ENCODE results near the gene IGFBPL1. TPM values are rescaled to one million over a fixed set of nuclear protein-coding genes. Genes with fewer than 3 reads are reported as not detected.

IGFBPL1 gene
- total and polyA plus RNA-seq, 2 of the 13 experiments (the other 11 are each of a cell fraction or from before 2014, with no cell fraction given), result 0.24 TPM; not detected in 1

DNA sequence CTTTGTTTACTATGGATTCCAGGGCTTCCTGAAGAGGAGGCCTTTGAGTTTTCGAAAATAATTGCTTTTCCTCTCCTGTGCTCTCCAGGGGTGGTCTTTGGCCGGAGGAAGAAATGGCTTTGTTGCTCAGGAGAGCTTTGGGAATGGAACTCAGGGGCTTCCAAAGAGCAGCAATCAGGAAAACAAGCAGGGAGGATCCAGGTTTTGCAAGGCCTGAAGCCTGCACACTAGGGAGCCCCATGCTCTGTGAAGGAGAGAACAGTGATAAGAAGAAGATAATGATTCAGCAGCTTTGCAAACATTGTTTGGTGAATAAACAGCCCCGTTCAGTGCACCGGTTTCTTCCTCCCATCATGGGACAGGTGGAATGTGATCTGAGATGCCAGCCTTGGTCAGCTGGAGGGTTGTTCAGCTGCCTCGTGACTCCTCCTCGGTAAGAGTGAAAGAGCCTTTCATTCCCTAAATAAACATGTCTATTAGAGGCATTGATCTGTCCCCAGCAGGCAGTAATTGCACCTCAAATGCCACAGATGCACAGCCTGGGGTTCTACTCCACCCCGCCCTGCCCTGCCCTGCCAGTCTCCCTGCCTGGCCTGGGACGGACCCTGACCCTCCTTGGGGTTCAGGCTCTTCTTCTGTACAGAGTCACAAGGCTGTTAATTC is 43.3 kb downstream of the IGFBPL1 start (continued):
- peak; percentile 60; the same call in 1 of the 2 replicates for TF ChIP-seq MEIS1 (CRISPR knock-in tag; IDR thresholded peaks at IDR 0.05; ENCODE audit: borderline replicate concordance)
- TF ChIP-seq RBM39 (IDR thresholded peaks at IDR 0.05; ENCODE audit: low read depth, low read length, poor library complexity, severe bottlenecking), result no peak
- TF ChIP-seq KDM3A (CRISPR knock-in tag; IDR thresholded peaks at IDR 0.05; ENCODE audit: low read depth), result peak; percentile 74; the same call in 1 of the 2 replicates
- TF ChIP-seq ZEB1 (IDR thresholded peaks at IDR 0.05; ENCODE audit: insufficient replicate concordance, low read depth), result peak; percentile 57
- TF ChIP-seq, protein P1, sequence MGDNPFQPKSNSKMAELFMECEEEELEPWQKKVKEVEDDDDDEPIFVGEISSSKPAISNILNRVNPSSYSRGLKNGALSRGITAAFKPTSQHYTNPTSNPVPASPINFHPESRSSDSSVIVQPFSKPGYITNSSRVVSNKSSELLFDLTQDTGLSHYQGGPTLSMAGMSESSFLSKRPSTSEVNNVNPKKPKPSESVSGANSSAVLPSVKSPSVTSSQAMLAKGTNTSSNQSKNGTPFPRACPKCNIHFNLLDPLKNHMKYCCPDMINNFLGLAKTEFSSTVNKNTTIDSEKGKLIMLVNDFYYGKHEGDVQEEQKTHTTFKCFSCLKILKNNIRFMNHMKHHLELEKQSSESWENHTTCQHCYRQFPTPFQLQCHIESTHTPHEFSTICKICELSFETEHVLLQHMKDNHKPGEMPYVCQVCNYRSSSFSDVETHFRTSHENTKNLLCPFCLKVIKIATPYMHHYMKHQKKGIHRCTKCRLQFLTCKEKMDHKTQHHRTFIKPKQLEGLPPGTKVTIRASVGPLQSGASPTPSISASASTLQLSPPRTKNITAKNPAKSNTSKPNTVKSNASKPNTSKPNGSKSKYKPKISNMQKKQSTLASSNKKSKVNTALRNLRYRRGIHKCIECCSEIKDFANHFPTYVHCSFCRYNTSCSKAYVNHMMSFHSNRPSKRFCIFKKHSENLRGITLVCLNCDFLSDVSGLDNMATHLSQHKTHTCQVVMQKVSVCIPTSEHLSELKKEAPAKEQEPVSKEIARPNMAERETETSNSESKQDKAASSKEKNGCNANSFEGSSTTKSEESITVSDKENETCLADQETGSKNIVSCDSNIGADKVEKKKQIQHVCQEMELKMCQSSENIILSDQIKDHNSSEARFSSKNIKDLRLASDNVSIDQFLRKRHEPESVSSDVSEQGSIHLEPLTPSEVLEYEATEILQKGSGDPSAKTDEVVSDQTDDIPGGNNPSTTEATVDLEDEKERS (CRISPR knock-in tag; IDR thresholded peaks at IDR 0.05), result peak; percentile 77
- TF ChIP-seq CENPX (CRISPR knock-in tag; IDR thresholded peaks at IDR 0.05), result no peak
- TF ChIP-seq, protein P2, sequence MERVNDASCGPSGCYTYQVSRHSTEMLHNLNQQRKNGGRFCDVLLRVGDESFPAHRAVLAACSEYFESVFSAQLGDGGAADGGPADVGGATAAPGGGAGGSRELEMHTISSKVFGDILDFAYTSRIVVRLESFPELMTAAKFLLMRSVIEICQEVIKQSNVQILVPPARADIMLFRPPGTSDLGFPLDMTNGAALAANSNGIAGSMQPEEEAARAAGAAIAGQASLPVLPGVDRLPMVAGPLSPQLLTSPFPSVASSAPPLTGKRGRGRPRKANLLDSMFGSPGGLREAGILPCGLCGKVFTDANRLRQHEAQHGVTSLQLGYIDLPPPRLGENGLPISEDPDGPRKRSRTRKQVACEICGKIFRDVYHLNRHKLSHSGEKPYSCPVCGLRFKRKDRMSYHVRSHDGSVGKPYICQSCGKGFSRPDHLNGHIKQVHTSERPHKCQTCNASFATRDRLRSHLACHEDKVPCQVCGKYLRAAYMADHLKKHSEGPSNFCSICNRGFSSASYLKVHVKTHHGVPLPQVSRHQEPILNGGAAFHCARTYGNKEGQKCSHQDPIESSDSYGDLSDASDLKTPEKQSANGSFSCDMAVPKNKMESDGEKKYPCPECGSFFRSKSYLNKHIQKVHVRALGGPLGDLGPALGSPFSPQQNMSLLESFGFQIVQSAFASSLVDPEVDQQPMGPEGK (CRISPR knock-in tag; IDR thresholded peaks at IDR 0.05), result peak; percentile 67
- TF ChIP-seq ZNF331 (CRISPR knock-in tag; IDR thresholded peaks at IDR 0.05), result peak; percentile 96
- no peak for TF ChIP-seq ZBTB1 (CRISPR knock-in tag; IDR thresholded peaks at IDR 0.05; ENCODE audit: borderline replicate concordance)
- TF ChIP-seq MAFF (IDR thresholded peaks at IDR 0.05; ENCODE audit: low read depth, low read length), result peak; percentile 66
- 0 out of 2 replicates have a peak, but pooled peaks have one; percentile 24 for TF ChIP-seq GMEB2 (CRISPR knock-in tag; IDR thresholded peaks at IDR 0.05; ENCODE audit: low read depth)
- TF ChIP-seq TBP (CRISPR knock-in tag; IDR thresholded peaks at IDR 0.05), result no peak
- TF ChIP-seq ZNF292 (CRISPR knock-in tag; IDR thresholded peaks at IDR 0.05; ENCODE audit: borderline replicate concordance, low read depth), result peak; percentile 97
- TF ChIP-seq ZHX2 (IDR thresholded peaks at IDR 0.05; ENCODE audit: low read depth), result peak; percentile 59; the same call in 1 of the 2 replicates
- TF ChIP-seq ZHX2 (CRISPR knock-in tag; IDR thresholded peaks at IDR 0.05; ENCODE audit: borderline replicate concordance), result peak; percentile 60; the same call in 1 of the 2 replicates
- TF ChIP-seq NBN (conservative IDR thresholded peaks at IDR 0.05), result no peak

All from HepG2 (cell line).